Loucy (cell line): ENCODE data around the gene ZSWIM6.

ENCODE experiments used
- CTCF ChIP-seq: fragments of 200-600 bp; sonication (generic); conservative IDR thresholded peaks from 2 replicates; pipeline ENCODE4 v1.5.1; 2014; ENCODE audit warnings: mild to moderate bottlenecking, antibody characterized with exemption, low read length
- EZH2phosphoT487 ChIP-seq: fragments of 200-600 bp; IDR thresholded peaks from 2 replicates; pipeline ENCODE4 v1.6.1; 2018; ENCODE audit warnings: antibody characterized with exemption, mild to moderate bottlenecking, moderate library complexity, borderline replicate concordance

- TF ChIP-seq CTCF: no peak
- no peak for TF ChIP-seq EZH2phosphoT487
Measured at GRCh38 chr5:61354199-61354598, 22.1 kb downstream of the ZSWIM6 start.
